GM18873 (cell line): ENCODE results near the gene MGST2.

Experiments
- ATAC-seq: cut with Tn5 transposase; IDR thresholded peaks from one replicate; pipeline ENCODE4 v1.9.1; 2021; ENCODE audit warnings: mild to moderate bottlenecking, moderate library complexity, moderate number of reproducible peaks; ENCODE audit not compliant: unreplicated experiment, low FRiP score

Gene MGST2

DNA sequence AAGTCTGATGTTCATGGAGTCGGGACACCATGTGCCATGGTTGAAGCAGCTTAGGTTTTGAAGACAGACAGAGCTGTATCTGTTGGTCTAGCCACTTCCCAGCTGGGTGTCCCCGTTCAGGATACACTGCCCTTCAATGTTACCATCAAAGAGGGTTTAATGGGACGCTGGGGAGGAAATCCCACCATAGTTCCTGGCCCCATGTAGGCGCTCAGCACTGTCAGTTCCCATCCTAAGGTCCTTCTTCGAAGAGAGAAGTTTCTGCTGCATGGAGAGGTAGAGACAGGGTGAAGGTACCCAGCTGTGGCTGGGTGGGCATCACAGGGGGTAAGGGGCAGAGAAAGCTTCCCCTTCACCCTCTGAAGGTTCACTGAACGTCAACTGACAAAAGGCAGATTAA, 3.7 kb downstream of the MGST2 start:
- no peak for ATAC-seq

DNA sequence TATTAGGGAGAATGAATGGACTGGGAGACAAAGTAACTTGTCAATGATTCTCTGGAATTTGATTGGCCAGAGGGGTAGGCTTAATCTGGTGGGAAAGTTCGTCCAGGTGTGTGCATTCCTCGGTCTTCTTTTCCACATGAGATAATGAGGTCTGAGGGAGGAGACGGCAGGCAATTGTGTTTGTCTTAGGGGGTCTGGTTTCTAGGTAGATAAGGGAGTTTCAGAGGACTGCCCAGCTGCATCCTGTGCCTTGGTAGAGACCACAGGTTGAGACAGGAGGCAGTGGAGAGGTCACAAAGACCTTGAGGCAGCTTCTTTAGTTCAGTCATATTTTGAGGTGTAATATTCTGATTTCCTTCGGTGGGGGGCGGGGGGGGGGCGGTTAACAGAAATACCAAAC, 4.3 kb downstream of the MGST2 start:
- no peak for ATAC-seq

DNA sequence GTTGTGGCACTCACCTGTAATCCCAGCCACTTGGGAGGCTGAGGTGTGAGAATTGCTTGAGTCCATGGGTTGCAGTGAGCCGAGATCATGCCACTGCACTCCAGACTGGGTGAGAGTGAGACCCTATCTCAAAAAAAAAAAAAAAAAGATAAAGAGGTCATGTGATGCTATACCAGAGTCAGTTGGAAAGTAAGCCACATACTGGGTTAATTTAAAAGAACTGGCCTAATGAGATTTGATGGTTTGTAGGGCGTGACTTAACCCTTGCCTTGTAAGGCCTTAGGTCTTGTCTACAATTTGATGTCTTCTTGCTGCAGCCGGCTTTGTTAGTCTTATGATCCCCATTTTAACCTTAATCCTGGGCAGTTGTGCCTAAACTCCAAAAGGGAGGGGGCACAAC, 5.2 kb downstream of the MGST2 start:
- ATAC-seq: no peak

DNA sequence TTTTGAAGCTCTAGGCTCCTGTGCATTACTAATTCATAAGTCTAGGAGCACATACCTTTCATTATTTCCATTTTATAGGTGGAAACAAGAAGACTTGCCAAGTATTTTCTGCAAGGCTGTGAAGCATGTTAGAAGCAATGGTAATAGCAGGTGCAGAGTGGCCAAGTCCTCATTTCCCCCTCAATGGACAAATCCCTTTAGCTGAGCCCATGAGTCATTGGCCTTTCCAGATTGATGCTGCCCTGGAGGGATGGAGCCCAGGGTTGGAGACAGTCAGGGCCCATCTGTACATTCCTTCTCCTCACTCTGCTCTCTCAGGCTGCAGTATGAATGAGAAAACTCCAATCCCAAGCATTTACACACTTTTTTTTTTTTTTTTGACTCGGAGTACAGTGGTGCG, 6.6 kb downstream of the MGST2 start:
- no peak for ATAC-seq

DNA sequence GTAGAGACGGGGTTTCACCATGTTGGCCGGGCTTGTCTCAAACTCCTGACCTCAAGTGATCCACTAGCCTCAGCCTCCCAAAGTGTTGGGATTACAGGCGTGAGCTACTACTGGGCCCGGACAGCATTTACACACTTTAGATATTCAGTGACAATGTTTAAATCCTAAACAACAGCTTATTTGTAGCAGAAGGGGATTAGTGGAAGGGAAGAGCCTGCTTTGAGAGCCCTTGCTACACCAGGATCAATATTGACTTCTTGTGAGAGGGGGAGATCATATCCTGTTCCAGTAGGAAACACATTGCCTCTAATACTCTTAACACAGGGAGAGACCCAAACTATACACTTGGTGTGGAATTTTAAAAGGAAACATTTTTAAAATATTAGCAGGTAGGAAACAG, 7.1 kb downstream of the MGST2 start:
- ATAC-seq: no peak

DNA sequence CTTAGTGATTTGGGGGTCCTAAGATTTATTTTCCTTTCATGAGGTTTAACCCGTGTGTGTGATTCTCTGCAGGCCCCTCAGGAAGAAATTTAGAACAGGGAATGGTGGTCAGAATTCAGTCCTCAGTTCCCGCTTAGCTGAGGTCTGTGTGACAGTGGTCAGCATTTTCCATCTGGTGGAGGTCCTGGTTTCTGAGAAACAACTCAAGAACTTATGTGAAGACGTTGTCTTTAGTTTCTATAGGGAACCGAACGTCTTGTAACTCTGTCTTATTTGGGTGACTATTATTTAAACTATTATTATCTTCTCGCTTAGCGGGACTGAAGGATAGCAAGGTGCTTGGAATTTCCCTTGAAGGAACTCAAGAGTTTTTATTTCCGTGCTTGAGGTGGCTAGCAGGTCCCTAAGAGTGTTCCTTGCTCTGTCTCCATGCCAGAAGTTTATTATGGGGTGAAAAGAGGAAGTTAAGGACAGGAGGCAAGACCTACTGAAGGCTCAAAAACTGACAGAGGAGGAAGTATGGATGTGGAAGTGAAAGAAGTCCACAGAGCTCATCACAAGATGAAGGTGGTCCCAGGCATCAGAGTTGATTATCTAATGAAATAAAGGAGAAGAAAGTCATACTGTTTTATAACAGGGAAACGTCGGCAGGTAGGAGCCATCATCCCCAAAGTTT, 9.4 kb downstream of the MGST2 start:
- no peak for ATAC-seq

DNA sequence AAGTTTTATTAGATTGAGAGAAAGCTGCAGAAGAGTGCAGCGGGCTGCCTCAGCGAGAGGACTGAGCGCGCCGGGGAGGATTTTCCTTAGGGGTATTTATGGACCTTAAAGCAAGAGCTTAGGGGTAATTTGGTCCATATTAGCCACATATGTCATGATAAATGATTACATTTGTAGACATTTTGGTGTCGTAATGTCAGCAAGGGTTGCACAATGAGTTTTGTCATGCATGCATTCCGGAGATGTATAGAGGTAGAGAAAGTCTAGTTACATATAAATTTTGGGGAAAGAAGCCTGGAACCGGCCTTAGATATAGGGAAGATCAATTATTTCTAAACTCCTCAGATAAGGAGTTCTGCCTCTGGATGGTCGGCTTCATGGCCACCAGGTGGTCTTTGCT, 10.0 kb downstream of the MGST2 start:
- ATAC-seq: no peak

DNA sequence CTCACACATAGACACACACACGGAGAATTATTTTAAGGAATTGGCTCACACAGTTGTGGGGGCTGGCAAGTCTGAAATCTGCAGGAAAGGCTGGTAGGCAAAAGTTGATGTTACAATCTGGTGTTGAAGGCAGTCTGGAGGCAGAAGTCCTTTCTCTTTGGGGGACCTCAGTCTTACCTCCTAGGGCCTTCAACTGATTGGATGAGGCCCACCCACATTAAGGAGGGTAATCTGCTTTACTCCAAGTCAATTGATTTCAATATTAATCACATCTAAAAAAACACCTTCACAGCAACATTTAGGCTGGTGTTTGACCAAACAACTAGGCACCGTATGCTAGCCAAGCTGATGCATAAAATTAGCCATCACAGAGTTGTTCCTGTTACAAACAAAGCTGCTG, 10.7 kb downstream of the MGST2 start:
- no peak for ATAC-seq

DNA sequence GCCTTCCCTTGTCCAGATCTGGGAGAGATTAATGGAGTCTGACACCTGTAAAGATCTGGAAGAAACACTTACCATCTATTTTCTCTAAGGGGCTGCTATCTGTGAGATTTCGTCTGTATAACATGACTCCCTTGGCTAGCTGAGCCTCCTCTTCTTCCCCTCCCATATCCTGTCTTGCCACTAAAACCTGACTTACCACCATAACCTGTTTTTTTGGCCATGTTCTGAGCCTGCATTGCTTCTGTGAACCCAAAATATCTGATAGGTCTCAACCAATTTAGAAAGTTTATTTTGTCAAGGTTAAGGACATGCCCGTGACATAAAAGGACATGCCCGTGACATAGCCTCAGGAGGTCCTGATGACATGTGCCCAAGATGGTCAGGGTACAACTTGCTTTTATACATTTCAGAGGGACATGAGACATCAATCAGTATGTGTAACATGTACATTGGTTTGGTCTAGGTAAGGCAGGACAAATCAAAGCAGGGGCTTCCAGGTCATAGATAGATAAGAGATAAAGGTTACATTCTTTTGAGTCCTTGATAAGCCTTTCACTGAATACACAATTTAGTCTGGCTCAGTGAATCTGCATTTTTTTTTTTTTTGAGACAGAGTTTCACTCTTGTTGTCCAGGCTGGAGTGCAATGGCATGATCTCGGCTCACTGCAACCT, 11.4 kb downstream of the MGST2 start:
- ATAC-seq: no peak

DNA sequence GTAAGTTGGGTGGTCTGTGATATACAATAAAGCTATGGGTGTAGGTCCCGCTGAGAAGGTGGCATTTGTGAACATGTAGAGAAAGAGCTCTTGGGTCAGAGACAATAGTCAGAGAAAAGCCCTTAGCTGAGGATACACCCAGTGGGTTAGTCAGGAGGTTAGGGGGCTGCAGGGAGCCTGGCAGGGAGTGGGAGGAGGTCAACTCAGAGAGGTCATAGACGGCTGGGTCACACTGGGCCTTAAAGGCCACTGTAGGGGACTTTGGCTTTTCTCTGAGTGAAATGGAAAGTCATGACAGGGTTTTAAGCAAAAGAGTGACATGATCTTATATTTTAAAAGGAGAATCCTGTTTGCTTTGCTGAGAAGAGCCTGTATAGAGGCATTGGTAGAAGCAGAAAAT, 16.7 kb downstream of the MGST2 start:
- ATAC-seq: no peak

DNA sequence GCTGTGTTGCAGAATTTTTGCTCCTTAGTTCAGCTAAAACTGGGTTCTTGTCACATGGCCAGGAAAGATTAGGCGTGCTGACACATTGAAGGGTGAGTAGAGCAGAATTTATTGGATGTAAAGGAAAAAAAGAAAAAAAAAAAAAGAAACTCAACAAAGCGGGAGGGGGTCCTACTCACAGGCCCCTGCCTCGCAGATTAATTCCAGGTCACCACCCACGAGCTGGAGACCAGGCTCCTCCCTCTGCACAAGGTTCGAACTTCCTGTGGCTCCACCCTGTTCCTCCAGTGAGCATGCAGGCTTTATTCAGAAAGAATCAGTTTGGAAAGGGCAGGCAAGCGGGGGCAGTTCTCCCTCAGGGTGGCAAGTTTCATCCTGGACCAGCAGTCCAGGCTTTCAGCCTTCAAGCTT, 17.1 kb downstream of the MGST2 start:
- ATAC-seq: no peak

DNA sequence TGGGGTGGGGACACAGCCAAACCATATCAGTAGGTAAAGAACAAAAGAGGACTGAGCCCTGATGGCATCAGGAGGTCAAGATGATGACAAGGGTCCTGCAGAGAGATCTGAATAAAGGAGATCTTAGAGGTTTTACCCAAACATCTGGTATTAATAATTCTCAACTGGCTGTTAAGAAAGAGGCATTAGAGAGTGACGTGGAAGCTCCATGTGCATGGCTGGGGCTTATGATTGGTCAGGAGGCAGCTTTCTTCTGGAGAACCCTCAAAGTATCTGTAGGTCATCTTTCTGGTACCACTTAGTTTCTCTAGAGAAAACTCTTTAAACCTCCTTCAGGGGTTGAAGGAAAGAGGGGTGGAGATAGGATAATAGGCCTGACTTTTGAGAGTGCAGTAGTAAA, 18.7 kb downstream of the MGST2 start:
- no peak for ATAC-seq

DNA sequence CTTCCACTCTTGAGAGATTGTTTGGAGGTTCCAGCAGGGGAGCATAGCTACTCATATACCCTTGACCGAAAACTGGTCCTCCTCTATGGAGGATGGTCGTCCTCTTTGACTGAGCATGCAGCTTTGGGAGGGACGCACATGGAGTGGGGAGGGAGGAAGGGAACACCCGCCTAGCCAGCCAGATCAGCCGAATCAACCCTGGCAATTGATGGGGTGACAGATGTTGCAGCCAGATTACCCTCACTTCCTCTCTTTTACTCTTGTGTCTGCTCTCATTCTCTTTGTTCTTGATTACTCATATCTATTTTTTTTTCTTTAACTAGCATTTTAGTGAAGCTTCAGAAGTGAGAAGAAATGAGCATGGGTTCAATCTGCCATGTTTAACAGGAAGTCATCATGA, 19.6 kb downstream of the MGST2 start:
- no peak for ATAC-seq

DNA sequence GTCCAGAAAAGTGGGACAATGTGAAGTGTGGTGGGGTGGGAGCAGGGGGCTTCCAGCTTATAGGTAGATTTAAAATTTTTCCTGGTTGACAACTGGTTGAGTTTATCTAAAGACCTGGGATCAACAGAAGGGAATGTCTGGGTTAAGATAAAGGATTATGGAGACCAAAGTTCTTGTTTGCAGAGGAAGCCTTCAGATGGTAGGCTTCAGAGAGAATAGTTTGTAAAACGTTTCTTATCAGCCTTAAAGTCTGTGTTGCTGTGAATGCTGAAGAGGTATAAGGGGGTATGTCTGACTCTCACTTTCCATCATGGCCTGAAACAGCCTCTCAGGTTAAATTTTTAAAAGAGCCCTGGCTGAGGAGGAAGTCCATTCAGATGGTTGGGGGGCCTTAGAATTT, 20.5 kb downstream of the MGST2 start:
- no peak for ATAC-seq

DNA sequence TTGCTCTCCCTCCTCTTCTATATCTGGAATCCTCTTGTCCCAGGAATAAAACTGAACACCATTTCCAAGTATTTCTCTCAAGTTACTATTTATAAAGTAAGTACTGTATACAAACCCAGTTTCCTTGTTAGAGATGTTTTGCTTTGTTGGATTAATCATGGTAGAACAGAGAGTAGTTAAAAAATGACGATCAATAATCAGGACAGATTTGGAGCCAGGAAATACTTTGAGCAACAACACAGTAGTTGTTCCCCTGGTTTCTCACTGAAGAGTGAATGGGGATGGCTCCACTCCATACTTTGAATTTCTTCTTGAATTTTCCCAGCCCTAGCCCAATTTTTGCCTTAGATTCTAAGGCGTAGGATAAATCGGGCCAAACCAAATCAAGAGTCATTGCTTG, 21.4 kb downstream of the MGST2 start:
- no peak for ATAC-seq

DNA sequence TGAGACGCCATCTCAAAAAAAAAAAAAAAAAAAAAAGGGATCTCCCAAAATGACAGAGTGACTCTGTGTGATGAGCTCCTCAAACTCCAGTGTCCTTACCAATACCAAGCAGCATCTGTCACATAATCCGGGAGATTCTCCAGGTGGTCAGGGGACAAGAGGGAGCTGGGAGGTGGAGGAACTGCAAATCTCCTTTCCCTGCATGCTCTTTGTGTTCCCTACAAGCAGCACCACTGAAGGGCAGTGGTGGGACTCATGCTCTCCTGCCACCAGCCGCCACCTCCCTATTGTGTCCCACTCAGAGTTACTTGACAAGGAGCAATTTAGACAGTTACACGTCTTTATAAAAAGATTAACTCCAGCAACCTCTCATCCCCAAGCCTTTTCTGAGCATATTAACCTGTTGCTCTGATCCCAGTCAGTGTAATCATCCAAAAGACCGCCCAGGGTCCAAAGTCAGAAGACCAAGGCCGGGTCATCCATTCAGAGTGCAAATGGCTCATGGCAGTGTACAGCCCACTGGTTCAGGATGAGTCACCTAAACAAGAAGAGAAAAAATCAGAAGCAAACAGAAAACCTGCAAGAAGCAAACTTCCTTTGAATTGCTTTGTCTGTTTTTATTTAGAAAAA, 23.6 kb downstream of the MGST2 start:
- ATAC-seq: no peak

DNA sequence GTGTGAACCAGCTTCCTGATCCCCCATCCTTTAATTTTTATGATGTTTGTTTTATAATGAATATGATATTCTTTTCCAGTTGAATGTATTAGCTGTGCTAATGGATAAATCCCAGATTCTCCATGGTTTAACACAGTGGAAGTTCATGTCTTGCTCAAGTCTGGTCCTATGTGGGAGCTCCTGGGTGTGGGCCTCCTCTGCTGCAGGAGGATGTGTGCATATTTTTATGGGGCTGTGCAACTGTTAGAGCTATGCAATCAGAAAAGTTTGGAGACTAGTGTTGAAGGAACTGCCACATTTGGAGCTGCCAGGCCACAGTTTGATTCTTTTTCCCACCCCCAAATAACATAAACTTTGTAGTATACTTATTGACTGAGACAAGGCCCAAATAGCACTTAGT, 24.8 kb downstream of the MGST2 start:
- ATAC-seq: no peak

DNA sequence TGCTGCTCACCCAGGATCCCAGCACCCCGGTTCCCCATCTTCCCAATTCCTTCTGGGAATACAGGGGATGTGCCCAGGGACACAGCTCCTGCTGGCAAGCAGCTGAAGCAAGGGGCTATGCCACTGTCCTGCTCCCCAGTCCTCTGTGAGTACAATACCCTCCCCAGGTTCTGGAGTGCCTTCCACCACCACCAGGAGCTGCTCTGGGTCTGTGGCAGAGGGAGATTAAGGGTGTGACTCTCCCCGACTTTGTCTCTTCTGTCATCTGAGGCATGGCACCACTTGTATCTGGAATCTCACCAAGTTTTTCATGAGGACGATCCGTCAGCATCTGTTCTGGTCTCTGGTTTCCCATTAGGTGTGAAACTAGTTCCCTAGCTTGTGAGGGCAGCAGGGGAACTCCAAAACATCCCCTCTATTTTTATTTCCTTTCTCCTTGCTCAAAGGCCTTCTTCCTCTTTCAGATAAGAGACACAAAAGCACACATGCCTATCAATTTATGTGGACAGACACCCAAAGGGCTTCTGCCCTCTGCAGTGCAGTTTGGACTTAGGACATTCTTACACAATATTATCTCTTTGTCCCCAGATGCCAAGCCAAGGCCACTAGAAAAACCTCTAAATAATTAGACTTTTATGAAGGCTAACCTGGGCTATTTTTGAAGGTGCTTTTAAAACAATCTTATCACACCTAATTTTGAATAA, 26.8 kb downstream of the MGST2 start:
- ATAC-seq: no peak

DNA sequence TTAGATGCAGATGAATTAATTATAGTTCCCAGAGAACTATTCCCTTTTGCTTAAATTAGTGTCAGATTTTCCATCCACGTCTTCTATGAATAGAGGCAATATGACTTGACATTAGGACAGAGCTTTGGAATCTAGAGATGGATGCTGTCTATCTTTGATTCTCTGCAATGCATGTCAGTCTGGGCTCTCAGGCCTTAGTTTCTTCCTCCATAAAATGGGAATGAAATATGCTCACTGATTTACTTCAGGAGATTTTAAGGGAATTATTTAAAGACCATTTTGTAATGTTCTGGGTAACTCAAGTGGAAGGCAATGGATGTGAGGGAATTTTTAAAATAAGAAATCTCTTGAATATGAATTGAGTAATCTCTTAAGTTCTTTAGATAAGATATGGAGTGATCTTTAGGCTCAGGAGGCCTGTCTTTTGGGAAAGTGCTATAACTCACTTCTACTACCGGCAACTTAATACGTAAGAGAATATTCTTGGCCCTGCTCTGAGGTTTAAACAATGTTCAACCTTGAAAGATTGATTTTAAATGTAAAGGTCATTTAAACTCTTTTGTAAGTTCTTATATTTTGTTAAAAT, 29.0 kb downstream of the MGST2 start:
- ATAC-seq: no peak

DNA sequence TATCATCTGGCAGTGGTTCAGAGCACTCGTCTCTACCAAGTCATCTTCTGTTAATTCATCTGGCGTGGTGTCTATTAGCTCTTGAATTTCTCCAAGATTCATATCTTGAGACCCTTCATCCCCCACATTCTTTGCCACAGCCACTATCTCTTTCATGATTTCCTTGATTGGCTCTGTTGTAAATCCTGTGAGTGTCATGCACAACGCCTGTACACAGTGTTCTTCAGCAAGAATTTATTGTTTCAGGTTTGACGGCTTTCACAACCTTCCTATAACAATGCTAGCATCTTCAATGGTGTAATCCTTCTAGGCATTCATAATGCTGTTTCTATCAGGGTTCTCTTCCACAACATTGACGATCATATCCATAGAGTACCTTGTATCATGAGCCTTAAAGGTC, 30.9 kb downstream of the MGST2 start:
- ATAC-seq: no peak
